ENCODE measurements around the gene IFITM2. TPM values are rescaled to one million over a fixed set of nuclear protein-coding genes. Genes with fewer than 3 reads are reported as not detected.

IFITM2 gene
- total RNA-seq, 1 experiment from 2014 or later, result 421 TPM

- Histone ChIP-seq H3K4me2 (ENCODE audit: insufficient read depth, insufficient read length, low read length) (peak overlapping the region; percentile 14), H3K79me2 (ENCODE audit: insufficient read depth, low read length) (no peaks in the 10 kb centered on the region)
- WGBS (ENCODE audit: extremely low coverage, insufficient read length, low lambda C conversion rate), result no CpG with 5 or more reads among the region's 21 CpGs
Measured at GRCh38 chr11:269146-269890, 38.3 kb upstream of the IFITM2 start.

More at GRCh38 chr11:269146-269890, 38.3 kb upstream of the IFITM2 start:
- Histone ChIP-seq H4K8ac (replicated peaks; ENCODE audit: insufficient read length, low read depth, low read length) (no peak overlapping the region), H3K9me3 (ENCODE audit: control insufficient read depth, low read depth, low read length) (no peaks in the 10 kb centered on the region), H3K79me1 (ENCODE audit: insufficient read depth, low read depth, low read length, poor library complexity, severe bottlenecking) (no peaks in the 10 kb centered on the region), H2BK5ac (ENCODE audit: insufficient read length, low read length) (no peak overlapping the region), H2BK20ac (ENCODE audit: low read depth, low read length, poor library complexity, severe bottlenecking) (no peak overlapping the region), H3K23ac (ENCODE audit: insufficient read length, low read depth, low read length) (no peak overlapping the region), H3K27ac (ENCODE audit: insufficient read length, low read depth, low read length) (no peak overlapping the region), H4K20me1 (ENCODE audit: control insufficient read depth, insufficient read depth, insufficient read length) (no peaks in the 10 kb centered on the region), H3K9ac (ENCODE audit: extremely low read depth, insufficient read length, low read length) (peak overlapping the region; percentile 6), H2BK12ac (ENCODE audit: insufficient read length, low read depth, low read length) (no peak overlapping the region), H3K4me1 (ENCODE audit: insufficient read depth, low read length) (peaks cover 6% of the 10 kb centered on the region), H2BK120ac (ENCODE audit: low read depth, low read length, poor library complexity, severe bottlenecking) (no peak overlapping the region), H3K18ac (ENCODE audit: insufficient read length, low read depth, low read length) (peak overlapping the region; percentile 61), H3K23me2 (ENCODE audit: insufficient read length, low read depth, low read length, poor library complexity, severe bottlenecking) (no peaks in the 10 kb centered on the region), H4K91ac (ENCODE audit: insufficient read length, low read depth, low read length) (no peak overlapping the region), H3K56ac (ENCODE audit: insufficient read length, low read depth, low read length) (no peak overlapping the region), H3T11ph (ENCODE audit: low read length) (no peak overlapping the region), H2AK5ac (ENCODE audit: insufficient read length, low read length) (no peak overlapping the region), H2AFZ (ENCODE audit: low read length) (peak overlapping the region; percentile 24), H3K4ac (ENCODE audit: low read depth, low read length) (no peak overlapping the region; the same call in 1 of the 2 replicates), H4K5ac (ENCODE audit: insufficient read length, low read depth, low read length) (no peak overlapping the region), H3K27me3 (ENCODE audit: insufficient read depth, low read length) (no peaks in the 10 kb centered on the region), H2BK15ac (ENCODE audit: low read depth, low read length) (no peak overlapping the region), H3K14ac (ENCODE audit: insufficient read depth, low read length) (no peak overlapping the region)
- Mint-ChIP-seq H3K27ac (peak overlapping the region; percentile 25 to 52 (median 37); a peak in 5 of 7 replicates), H3K27me3 (ENCODE audit: low read depth) (peaks cover 13% of the 10 kb centered on the region), H3K4me3 (peak overlapping the region; percentile 14 to 30; a peak in 3 of 5 replicates), H3K36me3 (ENCODE audit: insufficient read depth in 1 of 3, low read depth in 3 of 3) (peaks cover 0 to 6% (median 3%) of the 10 kb centered on the region in 3 experiments; a peak in 4 of 7 replicates), H3K9me3 (peaks cover 20 to 25% of the 10 kb centered on the region in 2 experiments), H3K4me1 (peaks cover 26 to 28% of the 10 kb centered on the region in 2 experiments)
- DNase-seq, result peak; percentile 10
- TF ChIP-seq CTCF (conservative IDR thresholded peaks at IDR 0.05), result peak; percentile 12; the same call in 1 of the 3 replicates
